ENCODE measurements around the gene LRRC7.

The LRRC7 gene

DNA sequence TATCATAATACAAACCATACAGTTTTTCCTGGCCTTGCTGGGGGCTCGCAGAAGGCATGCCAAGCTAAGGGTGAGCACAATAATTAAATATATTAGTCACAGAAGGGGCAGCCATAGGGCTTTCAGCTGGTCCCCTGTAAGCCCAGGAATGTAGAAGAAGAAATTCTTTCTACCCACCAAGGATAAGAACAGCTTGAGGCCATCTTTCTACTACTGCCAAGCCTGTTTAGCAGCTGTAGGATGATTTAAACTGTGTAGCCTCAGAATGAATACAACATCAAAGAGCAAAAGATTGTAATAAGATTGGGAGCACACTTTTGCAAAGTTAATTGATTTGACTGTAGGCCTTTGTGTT, 171.5 kb downstream of the LRRC7 start:
- Histone ChIP-seq H3K36me3 (no peaks in the 10 kb centered on the region), H3K27ac (no peak overlapping the region), H3K27me3 (ENCODE audit: insufficient read depth, low read depth, severe bottlenecking) (no peaks in the 10 kb centered on the region), H3K4me3 (ENCODE audit: low read depth, low read length) (no peak overlapping the region), H3K9me3 (ENCODE audit: severe bottlenecking) (no peaks in the 10 kb centered on the region)
- no peak for DNase-seq
- TF ChIP-seq, protein P1, sequence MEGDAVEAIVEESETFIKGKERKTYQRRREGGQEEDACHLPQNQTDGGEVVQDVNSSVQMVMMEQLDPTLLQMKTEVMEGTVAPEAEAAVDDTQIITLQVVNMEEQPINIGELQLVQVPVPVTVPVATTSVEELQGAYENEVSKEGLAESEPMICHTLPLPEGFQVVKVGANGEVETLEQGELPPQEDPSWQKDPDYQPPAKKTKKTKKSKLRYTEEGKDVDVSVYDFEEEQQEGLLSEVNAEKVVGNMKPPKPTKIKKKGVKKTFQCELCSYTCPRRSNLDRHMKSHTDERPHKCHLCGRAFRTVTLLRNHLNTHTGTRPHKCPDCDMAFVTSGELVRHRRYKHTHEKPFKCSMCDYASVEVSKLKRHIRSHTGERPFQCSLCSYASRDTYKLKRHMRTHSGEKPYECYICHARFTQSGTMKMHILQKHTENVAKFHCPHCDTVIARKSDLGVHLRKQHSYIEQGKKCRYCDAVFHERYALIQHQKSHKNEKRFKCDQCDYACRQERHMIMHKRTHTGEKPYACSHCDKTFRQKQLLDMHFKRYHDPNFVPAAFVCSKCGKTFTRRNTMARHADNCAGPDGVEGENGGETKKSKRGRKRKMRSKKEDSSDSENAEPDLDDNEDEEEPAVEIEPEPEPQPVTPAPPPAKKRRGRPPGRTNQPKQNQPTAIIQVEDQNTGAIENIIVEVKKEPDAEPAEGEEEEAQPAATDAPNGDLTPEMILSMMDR (IDR thresholded peaks at IDR 0.05; ENCODE audit: low read depth, low read length), result no peak

DNA sequence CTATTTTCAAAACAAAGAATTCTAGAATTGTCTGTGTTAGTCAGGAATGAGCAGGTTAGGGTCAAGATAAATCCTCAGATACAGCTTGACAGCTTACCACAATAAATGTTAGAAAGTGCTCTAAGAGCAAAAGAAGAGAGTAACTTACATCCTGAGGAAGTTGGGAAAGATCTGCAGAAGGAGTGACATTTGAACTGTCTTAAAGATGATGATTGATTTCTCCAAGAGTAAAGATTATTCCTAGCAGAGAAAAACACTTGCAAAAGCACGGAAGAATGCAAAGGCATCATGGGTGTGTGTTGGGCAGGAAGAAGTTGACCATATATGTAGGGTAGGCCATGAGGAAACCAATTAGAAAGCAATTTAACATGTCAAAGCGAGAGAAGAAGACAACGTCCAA, 175.4 kb downstream of the LRRC7 start:
- H3K27me3 ChIP-seq (ENCODE audit: insufficient read depth, low read depth, severe bottlenecking), result no peaks in the 10 kb centered on the region
- H3K4me3 ChIP-seq (ENCODE audit: low read depth, low read length), result no peak overlapping the region
- no peak for DNase-seq
- H3K36me3 ChIP-seq, result no peaks in the 10 kb centered on the region
- no peak overlapping the region for H3K27ac ChIP-seq
- TF ChIP-seq, protein P1 (IDR thresholded peaks at IDR 0.05; ENCODE audit: low read depth, low read length), result no peak
- no peaks in the 10 kb centered on the region for H3K9me3 ChIP-seq (ENCODE audit: severe bottlenecking)

DNA sequence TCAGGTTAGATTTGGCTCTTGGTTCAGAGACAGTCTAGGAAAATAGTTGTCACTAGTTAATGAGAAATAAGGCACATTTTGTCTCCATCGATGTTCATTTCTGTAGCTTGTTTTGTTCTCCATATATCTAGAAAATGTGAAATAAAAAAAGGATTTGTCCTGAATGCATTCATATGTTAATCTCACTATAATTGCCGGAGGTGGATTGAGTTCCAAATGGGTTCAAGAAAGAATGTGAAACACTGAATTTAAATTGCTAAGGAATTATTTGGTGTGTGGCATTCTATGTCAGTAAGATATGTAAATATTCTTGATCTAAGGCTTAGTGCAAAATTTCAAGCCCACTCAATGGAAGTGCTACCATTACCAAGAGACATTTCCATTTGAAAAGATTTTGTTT, 176.7 kb downstream of the LRRC7 start:
- Histone ChIP-seq H3K27me3 (ENCODE audit: insufficient read depth, low read depth, severe bottlenecking) (no peaks in the 10 kb centered on the region), H3K4me3 (ENCODE audit: low read depth, low read length) (no peak overlapping the region), H3K9me3 (ENCODE audit: severe bottlenecking) (no peaks in the 10 kb centered on the region), H3K36me3 (no peaks in the 10 kb centered on the region), H3K27ac (no peak overlapping the region)
- DNase-seq, result no peak
- TF ChIP-seq, protein P1 (IDR thresholded peaks at IDR 0.05; ENCODE audit: low read depth, low read length), result no peak

DNA sequence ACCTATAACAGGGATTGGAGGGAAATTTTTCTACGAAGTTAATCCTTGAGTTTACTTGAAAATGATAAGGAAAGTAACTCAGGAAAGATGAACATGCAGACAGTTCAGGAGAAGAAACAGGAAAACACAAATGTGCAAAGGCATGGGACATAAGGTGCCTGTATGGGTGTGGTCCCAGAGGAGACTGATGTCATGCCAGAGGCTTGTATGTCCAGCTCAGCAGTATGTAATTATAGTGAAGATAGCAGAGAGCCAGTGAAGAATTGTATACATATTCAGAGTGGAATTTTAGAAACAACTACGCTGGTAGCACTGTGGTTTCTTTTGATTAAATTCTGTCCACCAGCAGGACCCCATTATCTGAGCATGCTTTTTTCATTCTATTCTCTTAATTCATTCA, 179.5 kb downstream of the LRRC7 start:
- Histone ChIP-seq H3K36me3 (no peaks in the 10 kb centered on the region), H3K27me3 (ENCODE audit: insufficient read depth, low read depth, severe bottlenecking) (no peaks in the 10 kb centered on the region), H3K27ac (no peak overlapping the region), H3K4me3 (ENCODE audit: low read depth, low read length) (no peak overlapping the region), H3K9me3 (ENCODE audit: severe bottlenecking) (no peaks in the 10 kb centered on the region)
- DNase-seq, result no peak
- TF ChIP-seq, protein P1 (IDR thresholded peaks at IDR 0.05; ENCODE audit: low read depth, low read length), result no peak

DNA sequence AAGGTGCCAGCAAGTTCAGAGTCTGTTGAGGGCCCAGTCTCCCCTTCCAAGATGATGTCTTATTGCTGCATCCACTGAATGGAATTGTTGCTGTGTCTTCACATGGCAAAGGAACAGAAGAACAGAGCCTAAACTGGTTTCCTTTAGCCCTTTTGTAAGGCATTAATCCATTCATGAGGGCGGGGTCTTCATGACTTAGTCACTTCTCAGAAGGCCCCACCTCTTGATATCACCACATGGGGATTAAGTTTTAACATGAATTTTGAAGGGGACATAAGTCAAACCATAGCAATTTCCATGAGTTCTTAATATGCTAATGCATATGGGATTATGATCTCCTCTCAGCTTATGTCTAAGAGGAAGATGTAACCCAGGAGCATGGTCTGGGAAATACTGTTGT, 182.9 kb downstream of the LRRC7 start:
- TF ChIP-seq, protein P1 (IDR thresholded peaks at IDR 0.05; ENCODE audit: low read depth, low read length), result no peak
- no peak for DNase-seq
- Histone ChIP-seq H3K36me3 (no peaks in the 10 kb centered on the region), H3K27me3 (ENCODE audit: insufficient read depth, low read depth, severe bottlenecking) (no peaks in the 10 kb centered on the region), H3K27ac (no peak overlapping the region), H3K4me3 (ENCODE audit: low read depth, low read length) (no peak overlapping the region), H3K9me3 (ENCODE audit: severe bottlenecking) (no peaks in the 10 kb centered on the region)

DNA sequence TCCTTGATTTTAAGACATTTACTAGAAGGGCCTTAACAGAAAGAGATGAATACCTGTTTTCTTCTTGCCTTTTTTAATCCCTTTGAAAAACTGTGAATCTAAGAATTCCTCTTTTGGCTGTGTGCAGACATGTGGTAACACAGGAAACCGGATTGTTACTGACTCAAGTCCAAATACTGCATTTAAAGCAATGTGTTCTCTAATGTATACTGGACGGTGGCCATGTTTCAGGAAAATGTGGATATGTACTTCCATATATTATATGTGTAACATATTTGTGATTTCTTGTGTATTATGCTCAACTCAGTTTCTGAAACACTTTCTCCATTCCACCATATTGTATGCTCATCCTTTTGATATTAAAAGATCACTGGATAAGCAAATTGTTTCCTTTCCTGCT, 185.1 kb downstream of the LRRC7 start:
- Histone ChIP-seq H3K9me3 (ENCODE audit: severe bottlenecking) (no peaks in the 10 kb centered on the region), H3K4me3 (ENCODE audit: low read depth, low read length) (no peak overlapping the region), H3K36me3 (no peaks in the 10 kb centered on the region), H3K27ac (no peak overlapping the region), H3K27me3 (ENCODE audit: insufficient read depth, low read depth, severe bottlenecking) (no peaks in the 10 kb centered on the region)
- no peak for DNase-seq
- TF ChIP-seq, protein P1 (IDR thresholded peaks at IDR 0.05; ENCODE audit: low read depth, low read length), result no peak
